HG03565 (cell line): ENCODE data around the gene KRT37.

Experiments
- ATAC-seq: cut with Tn5 transposase; IDR thresholded peaks from one replicate; pipeline ENCODE4 v1.9.1; 2021; ENCODE audit warnings: mild to moderate bottlenecking, moderate library complexity; ENCODE audit not compliant: unreplicated experiment

The KRT37 gene

GRCh38 chr17:41377546-41377945 lies 46.8 kb downstream of the KRT37 start:
- ATAC-seq, result no peak
